CD4-positive, alpha-beta memory T cell (primary cell): Measurements from ENCODE around the gene TRABD2B. TPM values are rescaled to one million over a fixed set of nuclear protein-coding genes. Genes with fewer than 3 reads are reported as not detected.

Experiments used
- CTCF ChIA-PET: fragments of 350-600 bp; sonication (Branson Sonifier 250); formaldehyde crosslinking; loops from one replicate; lab custom pipeline; 2021; ENCODE audit warnings: inconsistent platforms; ENCODE audit not compliant: partially characterized antibody; lab: Charles Lee
- POLR2A ChIA-PET: fragments of 350-600 bp; sonication (Branson Sonifier 250); formaldehyde crosslinking; loops from one replicate; lab custom pipeline; 2021; ENCODE audit not compliant: partially characterized antibody; lab: Charles Lee
- DNase-seq, 5 donors: peaks; one replicate each; pipeline versions ENCODE4 v3.0.0 to v3.0.0-alpha.2; 2020 to 2022; ENCODE audit warnings: mixed read lengths in 1 of 5
- H3K27ac ChIP-seq: one replicate; pipeline ENCODE4 v1.7.0; 2013; ENCODE audit warnings: low read depth, low read length
- H3K27me3 ChIP-seq: 2 replicates; pipeline ENCODE4 v1.7.0; 2013; ENCODE audit warnings: mild to moderate bottlenecking, low read length, moderate library complexity; ENCODE audit not compliant: insufficient read depth
- H3K36me3 ChIP-seq: 2 replicates; pipeline ENCODE4 v1.7.0; 2013; ENCODE audit warnings: mild to moderate bottlenecking, low read length, moderate library complexity; ENCODE audit not compliant: insufficient read depth
- H3K4me1 ChIP-seq: 2 replicates; pipeline ENCODE4 v1.7.0; 2013; ENCODE audit warnings: mild to moderate bottlenecking, low read length, moderate library complexity; ENCODE audit not compliant: insufficient read depth
- H3K4me3 ChIP-seq, 2 donors: one replicate each; pipeline ENCODE4 v1.7.0; 2013; ENCODE audit warnings: low read length in 2 of 2, mild to moderate bottlenecking in 1 of 2
- H3K9me3 ChIP-seq, 2 donors: one replicate each; pipeline ENCODE4 v1.7.0; 2013; ENCODE audit warnings: low read length in 2 of 2, control low read depth in 1 of 2; ENCODE audit not compliant: control insufficient read depth in 1 of 2
- H3K27ac Mint-ChIP-seq, 7 donors: one replicate each; pipeline ENCODE4 v1.8.0; 2020 to 2021; ENCODE audit warnings: mixed read lengths in 7 of 7, mild to moderate bottlenecking in 6 of 7, inconsistent platforms in 3 of 7, moderate library complexity in 3 of 7
- H3K27me3 Mint-ChIP-seq, 2 donors: one replicate each; pipeline ENCODE4 v1.8.0; 2020 to 2021; ENCODE audit warnings: mixed read lengths in 2 of 2
- H3K36me3 Mint-ChIP-seq, 2 donors: one replicate each; pipeline ENCODE4 v1.8.0; 2020 to 2021; ENCODE audit warnings: mixed read lengths in 2 of 2, inconsistent platforms in 1 of 2, mild to moderate bottlenecking in 1 of 2
- H3K4me1 Mint-ChIP-seq, 4 donors: one replicate each; pipeline ENCODE4 v1.8.0; 2020 to 2021; ENCODE audit warnings: mixed read lengths in 4 of 4, mild to moderate bottlenecking in 1 of 4
- H3K4me3 Mint-ChIP-seq, 8 donors: one replicate each; pipeline ENCODE4 v1.8.0; 2020 to 2021; ENCODE audit warnings: mixed read lengths in 8 of 8, mild to moderate bottlenecking in 7 of 8, moderate library complexity in 6 of 8, inconsistent platforms in 3 of 8
- H3K9me3 Mint-ChIP-seq, 8 donors: one replicate each; pipeline ENCODE4 v1.8.0; 2020 to 2021; ENCODE audit warnings: mixed read lengths in 8 of 8, mild to moderate bottlenecking in 5 of 8, inconsistent platforms in 3 of 8, moderate library complexity in 1 of 8
- intact Hi-C: fragments of 100-400 bp; cut with micrococcal nuclease; formaldehyde crosslinking; loops from one replicate; pipeline ENCODE4 v1.15.1; 2023
- polyA plus RNA-seq, 2 donors: library from polyadenylated mRNA; unstranded; fragments of 300-500 nt; fragmentation: Illumina TruSeq; gene quantifications; one replicate each; pipeline ENCODE4 v1.2.3, GENCODE V29; 2021
- total RNA-seq, 2 experiments: library from RNA; stranded (reverse); gene quantifications; one replicate each; pipeline ENCODE4 v1.2.3, GENCODE V29; 2021

TRABD2B gene
- total and polyA plus RNA-seq, 4 experiments from 2014 or later: not detected

DNA sequence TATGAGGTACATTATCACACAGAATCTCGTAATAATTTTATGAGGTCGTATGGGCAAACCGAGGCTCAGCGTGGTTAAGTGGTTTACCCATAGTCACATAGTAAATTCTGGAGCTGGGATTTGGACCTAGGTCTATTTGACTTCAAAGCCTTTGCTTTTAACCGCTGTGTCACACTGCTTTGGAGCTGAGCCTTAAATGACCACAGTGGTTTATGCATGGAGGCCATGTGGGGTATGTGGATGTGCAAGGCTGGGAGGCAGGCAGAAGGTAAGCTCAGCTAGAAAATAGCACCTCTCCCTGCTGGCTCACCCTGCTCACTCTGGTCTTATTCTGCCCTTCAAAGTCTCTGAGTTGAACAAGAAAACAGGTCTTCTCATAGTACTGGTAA, 269.5 kb downstream of the TRABD2B start:
- H3K4me3 Mint-ChIP-seq: no peak overlapping the region

GRCh38 chr1:47727051-47727696, 270.0 kb downstream of the TRABD2B start:
- ChIA-PET CTCF (interaction anchor here (1.3 to 4.6 kb wide), 13 partner anchors 9 to 552 kb away, joined by 3 to 61 read pairs (median 4); partner anchors contain the start of gene FOXD2), POLR2A (no interaction called here)
- intact Hi-C loops: loop anchor here (5.0 kb wide), 1 partner anchor 535 kb away; the partner anchor contains the start of gene PDZK1IP1
- peaks cover 23 to 30% of the 10 kb centered on the region in 2 donors for H3K27me3 Mint-ChIP-seq
- no peaks in the 10 kb centered on the region for H3K9me3 Mint-ChIP-seq
- peaks cover 3 to 12% (median 9%) of the 10 kb centered on the region in 4 donors for H3K4me1 Mint-ChIP-seq
- no peaks in the 10 kb centered on the region for H3K9me3 ChIP-seq
- no peak overlapping the region for H3K4me3 Mint-ChIP-seq
- H3K36me3 ChIP-seq: no peaks in the 10 kb centered on the region
- H3K4me3 ChIP-seq: no peak overlapping the region
- DNase-seq: no peak
- H3K27me3 ChIP-seq: peaks cover 12% of the 10 kb centered on the region
- H3K27ac ChIP-seq: no peak overlapping the region
- no peak overlapping the region for H3K27ac Mint-ChIP-seq
- H3K36me3 Mint-ChIP-seq: no peaks in the 10 kb centered on the region
- H3K4me1 ChIP-seq: peaks cover 4% of the 10 kb centered on the region

More for the DNA sequence above, 269.5 kb downstream of the TRABD2B start:
- Histone ChIP-seq H3K27ac (no peak overlapping the region), H3K9me3 (no peaks in the 10 kb centered on the region), H3K4me3 (no peak overlapping the region), H3K4me1 (peaks cover 4% of the 10 kb centered on the region), H3K27me3 (peaks cover 12% of the 10 kb centered on the region), H3K36me3 (no peaks in the 10 kb centered on the region)
- Mint-ChIP-seq H3K9me3 (no peaks in the 10 kb centered on the region), H3K36me3 (no peaks in the 10 kb centered on the region), H3K27ac (no peak overlapping the region), H3K27me3 (peaks cover 22 to 33% of the 10 kb centered on the region in 2 donors), H3K4me1 (peaks cover 3 to 12% (median 9%) of the 10 kb centered on the region in 4 donors)
- ChIA-PET CTCF (interaction anchor here (1.2 to 4.6 kb wide), 7 partner anchors 11 to 552 kb away, joined by 3 to 61 read pairs (median 13); partner anchors contain the start of gene FOXD2), POLR2A (no interaction called here)
- no peak for DNase-seq
- intact Hi-C loops: loop anchor here (5.0 kb wide), 1 partner anchor 535 kb away; the partner anchor contains the start of gene PDZK1IP1

DNA sequence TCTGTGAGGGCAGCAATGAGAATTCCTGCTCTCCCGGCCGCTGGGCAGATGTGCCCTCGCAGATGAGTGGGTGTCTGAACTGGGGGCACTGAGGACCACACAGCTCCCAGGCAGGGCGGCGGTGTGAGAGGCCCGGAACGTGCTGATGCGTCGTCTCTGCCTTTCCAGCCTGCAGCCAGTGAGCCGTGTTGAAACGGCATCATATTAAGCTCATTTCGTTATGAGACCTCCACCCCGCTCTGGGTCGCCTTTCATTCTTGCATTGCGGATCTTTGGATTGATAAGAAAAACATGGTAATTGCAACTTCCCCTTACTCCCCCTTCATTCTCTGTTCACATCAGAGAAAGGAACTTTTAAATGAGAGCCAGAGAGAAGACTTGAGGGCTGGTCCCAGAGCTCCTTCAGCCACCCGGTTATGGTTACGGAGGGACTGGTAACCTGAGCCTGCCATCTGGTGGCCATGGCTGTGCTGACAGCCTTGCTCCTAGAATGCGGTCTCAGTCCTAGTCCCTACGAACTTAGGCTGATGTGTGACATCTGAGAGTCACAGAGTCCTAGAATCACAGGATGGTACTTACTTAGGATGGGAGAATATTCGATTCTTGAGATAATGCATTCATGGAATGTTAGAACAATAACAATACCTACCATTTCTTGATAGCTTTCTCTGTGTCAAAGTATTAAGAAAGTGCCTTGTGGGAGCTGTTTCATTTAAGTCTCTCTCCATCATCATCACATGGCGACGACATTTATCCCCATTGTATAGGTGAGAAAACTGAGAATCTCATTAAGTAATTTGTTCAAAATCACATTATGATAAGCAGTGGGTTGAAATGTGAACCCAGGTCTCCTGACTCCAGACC, 271.0 kb downstream of the TRABD2B start:
- DNase-seq: peak; percentile 38 to 56 (median 48)
- peaks cover 12% of the 10 kb centered on the region for H3K27me3 ChIP-seq
- H3K27me3 Mint-ChIP-seq: peaks cover 30% of the 10 kb centered on the region in 2 donors
- peaks cover 4% of the 10 kb centered on the region for H3K4me1 ChIP-seq
- H3K36me3 Mint-ChIP-seq: no peaks in the 10 kb centered on the region
- POLR2A ChIA-PET: interaction anchor here (1.0 to 1.3 kb wide), 2 partner anchors 289 to 294 kb away, joined by 3 read pairs; partner anchors contain the start of gene FOXD2
- CTCF ChIA-PET: interaction anchor here (0.7 to 4.6 kb wide), 29 partner anchors 10 to 563 kb away, joined by 3 to 61 read pairs (median 4); partner anchors contain the start of gene FOXD2
- H3K4me3 Mint-ChIP-seq: peak overlapping the region; percentile 53 to 86 (median 76)
- H3K4me3 ChIP-seq: no peak overlapping the region
- H3K27ac ChIP-seq: no peak overlapping the region
- H3K27ac Mint-ChIP-seq: no peak overlapping the region
- H3K9me3 Mint-ChIP-seq: no peaks in the 10 kb centered on the region
- H3K4me1 Mint-ChIP-seq: peaks cover 3 to 12% (median 9%) of the 10 kb centered on the region in 4 donors
- intact Hi-C loops: loop anchor here (1.0 to 5.0 kb wide), 3 partner anchors 289 to 534 kb away; partner anchors contain the start of gene PDZK1IP1
- H3K9me3 ChIP-seq: no peaks in the 10 kb centered on the region
- H3K36me3 ChIP-seq: no peaks in the 10 kb centered on the region

- Histone ChIP-seq H3K27me3 (peaks cover 12% of the 10 kb centered on the region), H3K36me3 (no peaks in the 10 kb centered on the region), H3K4me3 (no peak overlapping the region), H3K9me3 (no peaks in the 10 kb centered on the region), H3K4me1 (peaks cover 4% of the 10 kb centered on the region), H3K27ac (no peak overlapping the region)
- CTCF ChIA-PET: interaction anchor here (0.7 to 4.6 kb wide), 29 partner anchors 9 to 563 kb away, joined by 3 to 61 read pairs (median 4); partner anchors contain the start of gene FOXD2
- no peak for DNase-seq
- peaks cover 29 to 33% of the 10 kb centered on the region in 2 donors for H3K27me3 Mint-ChIP-seq
- H3K36me3 Mint-ChIP-seq: no peaks in the 10 kb centered on the region
- H3K9me3 Mint-ChIP-seq: no peaks in the 10 kb centered on the region
- H3K27ac Mint-ChIP-seq: no peak overlapping the region
- H3K4me3 Mint-ChIP-seq: peak overlapping the region in 4 of 8 donors; percentile 75 to 86 (median 82)
- POLR2A ChIA-PET: interaction anchor here (1.0 to 1.3 kb wide), 2 partner anchors 288 to 293 kb away, joined by 3 read pairs; partner anchors contain the start of gene FOXD2
- intact Hi-C loops: loop anchor here (5.0 kb wide), 1 partner anchor 533 kb away; the partner anchor contains the start of gene PDZK1IP1
- peaks cover 3 to 12% (median 9%) of the 10 kb centered on the region in 4 donors for H3K4me1 Mint-ChIP-seq
Observed at GRCh38 chr1:47725511-47725991, 271.6 kb downstream of the TRABD2B start.

- H3K27me3 Mint-ChIP-seq: peaks cover 31 to 34% of the 10 kb centered on the region in 2 donors
Observed at GRCh38 chr1:47725000-47725473, 272.1 kb downstream of the TRABD2B start.

GRCh38 chr1:47724432-47724999, 272.7 kb downstream of the TRABD2B start:
- Mint-ChIP-seq H3K4me1 (peaks cover 3 to 12% (median 9%) of the 10 kb centered on the region in 4 donors), H3K36me3 (no peaks in the 10 kb centered on the region), H3K27ac (no peak overlapping the region), H3K27me3 (peaks cover 31 to 37% of the 10 kb centered on the region in 2 donors), H3K9me3 (no peaks in the 10 kb centered on the region), H3K4me3 (no peak overlapping the region)
- intact Hi-C loops: no loop called here
- H3K27me3 ChIP-seq: peaks cover 12% of the 10 kb centered on the region
- H3K27ac ChIP-seq: no peak overlapping the region
- no peaks in the 10 kb centered on the region for H3K9me3 ChIP-seq
- ChIA-PET POLR2A (no interaction called here), CTCF (interaction anchor here (1.1 to 4.6 kb wide), 2 partner anchors 13 to 289 kb away, joined by 3 to 61 read pairs; partner anchors contain the start of gene FOXD2)
- H3K36me3 ChIP-seq: no peaks in the 10 kb centered on the region
- H3K4me1 ChIP-seq: peaks cover 4% of the 10 kb centered on the region
- no peak for DNase-seq
- no peak overlapping the region for H3K4me3 ChIP-seq

More at GRCh38 chr1:47725000-47725473, 272.1 kb downstream of the TRABD2B start:
- no peak for DNase-seq
- Mint-ChIP-seq H3K27ac (no peak overlapping the region), H3K9me3 (no peaks in the 10 kb centered on the region), H3K36me3 (no peaks in the 10 kb centered on the region), H3K4me1 (peaks cover 3 to 12% (median 9%) of the 10 kb centered on the region in 4 donors), H3K4me3 (no peak overlapping the region)
- Histone ChIP-seq H3K9me3 (no peaks in the 10 kb centered on the region), H3K27me3 (peaks cover 12% of the 10 kb centered on the region), H3K36me3 (no peaks in the 10 kb centered on the region), H3K4me3 (no peak overlapping the region), H3K4me1 (peaks cover 4% of the 10 kb centered on the region), H3K27ac (no peak overlapping the region)
- POLR2A ChIA-PET: no interaction called here
- intact Hi-C loops: loop anchor here (5.0 kb wide), 1 partner anchor 533 kb away; the partner anchor contains the start of gene PDZK1IP1
- CTCF ChIA-PET: interaction anchor here (1.1 to 4.6 kb wide), 7 partner anchors 8 to 533 kb away, joined by 3 to 61 read pairs (median 13); partner anchors contain the start of gene FOXD2
